SK-N-SH (cell line): ENCODE measurements around the gene CISTR. TPM values are rescaled to one million over a fixed set of nuclear protein-coding genes. Genes with fewer than 3 reads are reported as not detected.

Source experiments
- CTCF ChIA-PET: fragments of 300-600, 350-600 bp; formaldehyde crosslinking; extraction: SDS; loops from one replicate; lab custom pipeline; 2021; lab: Yijun Ruan, JAX
- POLR2A ChIA-PET: fragments of 350-600 bp; sonication (Branson Sonifier 250); formaldehyde crosslinking; extraction: SDS; loops from one replicate; lab custom pipeline; 2020; ENCODE audit warnings: antibody characterized with exemption, inconsistent platforms; lab: Yijun Ruan, JAX
- DNase-seq: peaks from one replicate; pipeline ENCODE4 v3.0.0; 2012
- H2AFZ ChIP-seq: fragments of 200-600 bp; sonication (generic); 2 replicates; pipeline ENCODE4 v1.8.1; 2016; ENCODE audit warnings: antibody characterized with exemption, mild to moderate bottlenecking, low read depth
- H3F3A ChIP-seq: fragments of 200-600 bp; sonication (generic); replicated peaks from 2 replicates; pipeline ENCODE3; 2016; ENCODE audit warnings: antibody characterized with exemption, mild to moderate bottlenecking; ENCODE audit not compliant: insufficient read depth
- H3K27ac ChIP-seq, 2 experiments: fragments of 200-500 bp in 1 of 2; fragments of 200-600 bp in 1 of 2; sonication (Bioruptor generic) in 1 of 2; sonication (generic), shearing (Covaris generic) in 1 of 2; 2 replicates each; pipeline versions ENCODE4 v1.5.1 to v1.6.1; 2014 to 2016; ENCODE audit warnings: low read depth in 2 of 2, inconsistent platforms in 1 of 2, low read length in 1 of 2, mild to moderate bottlenecking in 1 of 2, mixed read lengths in 1 of 2
- H3K27me3 ChIP-seq: fragments of 200-600 bp; sonication (generic), shearing (Covaris generic); 2 replicates; pipeline ENCODE4 v1.6.1; 2016; ENCODE audit warnings: mixed run types; ENCODE audit not compliant: insufficient read depth
- H3K36me3 ChIP-seq, 2 experiments: fragments of 200-500 bp in 1 of 2; fragments of 200-600 bp in 1 of 2; sonication (Bioruptor generic) in 1 of 2; sonication (generic) in 1 of 2; replicated peaks in 1 of 2; 2 replicates each; pipeline versions ENCODE3 to v1.5.1; 2014 to 2016; ENCODE audit warnings: low read length in 1 of 2, mild to moderate bottlenecking in 1 of 2; ENCODE audit not compliant: insufficient read depth in 2 of 2, control insufficient read depth in 1 of 2
- H3K4me1 ChIP-seq, 2 experiments: fragments of 200-500 bp in 1 of 2; fragments of 200-600 bp in 1 of 2; sonication (Bioruptor generic) in 1 of 2; sonication (generic), shearing (Covaris generic) in 1 of 2; 2 replicates each; pipeline versions ENCODE4 v1.5.1 to v1.6.1; 2014 to 2016; ENCODE audit warnings: low read depth in 1 of 2, low read length in 1 of 2, mixed run types in 1 of 2; ENCODE audit not compliant: insufficient read depth in 2 of 2, control insufficient read depth in 1 of 2
- H3K4me2 ChIP-seq: fragments of 200-600 bp; sonication (generic), shearing (Covaris generic); 2 replicates; pipeline ENCODE4 v1.6.1; 2017; ENCODE audit warnings: mixed run types
- H3K4me3 ChIP-seq, 2 experiments: fragments of 200-500 bp in 1 of 2; fragments of 200-600 bp in 1 of 2; sonication (Bioruptor generic) in 1 of 2; sonication (generic), shearing (Covaris generic) in 1 of 2; 2 replicates each; pipeline versions ENCODE4 v1.5.1 to v1.8.1; 2014 to 2016; ENCODE audit warnings: low read depth in 2 of 2, inconsistent platforms in 1 of 2, low read length in 1 of 2, mild to moderate bottlenecking in 1 of 2, mixed read lengths in 1 of 2, moderate library complexity in 1 of 2
- H3K79me2 ChIP-seq: fragments of 200-600 bp; sonication (generic); 2 replicates; pipeline ENCODE4 v1.8.1; 2017; ENCODE audit warnings: mild to moderate bottlenecking; ENCODE audit not compliant: insufficient read depth
- H3K9ac ChIP-seq: fragments of 200-600 bp; sonication (generic); 2 replicates; pipeline ENCODE4 v1.6.1; 2017; ENCODE audit warnings: mixed run types
- H3K9me2 ChIP-seq: fragments of 200-600 bp; sonication (generic); 2 replicates; pipeline ENCODE4 v1.6.1; 2017; ENCODE audit warnings: mixed run types
- H3K9me3 ChIP-seq: fragments of 200-600 bp; sonication (generic); 2 replicates; pipeline ENCODE4 v1.6.1; 2017; ENCODE audit warnings: mixed run types, mild to moderate bottlenecking, moderate library complexity
- H4K20me1 ChIP-seq: fragments of 200-600 bp; sonication (generic); 2 replicates; pipeline ENCODE4 v1.6.1; 2017; ENCODE audit warnings: mild to moderate bottlenecking, mixed run types; ENCODE audit not compliant: insufficient read depth
- CHD2 ChIP-seq: fragments of 150-350 bp; IDR thresholded peaks from 2 replicates; pipeline ENCODE4 v1.6.1; 2018; ENCODE audit warnings: low read length; ENCODE audit not compliant: partially characterized antibody
- FOSL2 ChIP-seq: IDR thresholded peaks from 2 replicates; pipeline ENCODE4 v1.4.0; 2012; ENCODE audit warnings: low read depth, mild to moderate bottlenecking, moderate library complexity, borderline replicate concordance
- FOXJ3 ChIP-seq: sonication (generic); formaldehyde crosslinking; IDR thresholded peaks from 2 replicates; pipeline ENCODE4 v1.5.1; 2020; ENCODE audit warnings: mild to moderate bottlenecking, missing genetic modification reagents
- JUND ChIP-seq: IDR thresholded peaks from 2 replicates; pipeline ENCODE4 v1.4.0; 2012
- MXI1 ChIP-seq: IDR thresholded peaks from 2 replicates; pipeline ENCODE4 v1.6.1; 2012; ENCODE audit warnings: mild to moderate bottlenecking, low read depth, low read length, improper control_type of control experiment
- NRF1 ChIP-seq: IDR thresholded peaks from 2 replicates; pipeline ENCODE4 v1.6.1; 2012; ENCODE audit warnings: low read depth, mild to moderate bottlenecking, low read length
- RCOR1 ChIP-seq: fragments of 150-350 bp; IDR thresholded peaks from 2 replicates; pipeline ENCODE4 v1.6.1; 2017; ENCODE audit warnings: antibody characterized with exemption, low read length
- RFX5 ChIP-seq: IDR thresholded peaks from 2 replicates; pipeline ENCODE4 v1.6.1; 2012; ENCODE audit warnings: mild to moderate bottlenecking, improper control_type of control experiment, low read length
- RXRA ChIP-seq: IDR thresholded peaks from 2 replicates; pipeline ENCODE4 v1.4.0; 2012; ENCODE audit warnings: low read depth, mild to moderate bottlenecking, borderline replicate concordance
- SMC3 ChIP-seq: IDR thresholded peaks from 2 replicates; pipeline ENCODE4 v1.6.1; 2012; ENCODE audit warnings: low read depth, low read length, improper control_type of control experiment
- TAF1 ChIP-seq: IDR thresholded peaks from 2 replicates; pipeline ENCODE4 v1.6.1; 2012; ENCODE audit warnings: low read depth, mild to moderate bottlenecking, low read length, moderate library complexity, borderline replicate concordance
- TEAD4 ChIP-seq: IDR thresholded peaks from 2 replicates; pipeline ENCODE4 v1.4.0; 2012; ENCODE audit warnings: mild to moderate bottlenecking, borderline replicate concordance; ENCODE audit not compliant: insufficient read depth
- WGBS: methylation state at CpG from one replicate; pipeline ENCODE4 v1.1.6; 2017; ENCODE audit warnings: low lambda C conversion rate; 5-methylcytosine and 5-hydroxymethylcytosine counted together
- polyA plus RNA-seq, 3 experiments: library from polyadenylated mRNA; depleted of rRNA; stranded (reverse); fragments of >200 nt; gene quantifications; 2 replicates each; pipeline ENCODE4 v1.2.3, GENCODE V29; 2012
- TF ChIP-seq, protein P1 (sequence below): IDR thresholded peaks from 2 replicates; pipeline ENCODE4; 2012
- TF ChIP-seq, protein P2 (sequence below): IDR thresholded peaks from 2 replicates; pipeline ENCODE4 v1.4.0; 2012; ENCODE audit warnings: low read depth, borderline replicate concordance
- TF ChIP-seq, protein P3 (sequence below): fragments of 150-350 bp; IDR thresholded peaks from 2 replicates; pipeline ENCODE4 v1.6.1; 2016; ENCODE audit warnings: mild to moderate bottlenecking, low read depth, low read length
- TF ChIP-seq, protein P4 (sequence below): IDR thresholded peaks from 2 replicates; pipeline ENCODE4 v1.6.1; 2012; ENCODE audit warnings: mild to moderate bottlenecking, low read depth, low read length, moderate library complexity

Gene CISTR
- polyA plus RNA-seq, 1 of the 3 experiments (the other 2 are of a cell fraction): not detected

DNA sequence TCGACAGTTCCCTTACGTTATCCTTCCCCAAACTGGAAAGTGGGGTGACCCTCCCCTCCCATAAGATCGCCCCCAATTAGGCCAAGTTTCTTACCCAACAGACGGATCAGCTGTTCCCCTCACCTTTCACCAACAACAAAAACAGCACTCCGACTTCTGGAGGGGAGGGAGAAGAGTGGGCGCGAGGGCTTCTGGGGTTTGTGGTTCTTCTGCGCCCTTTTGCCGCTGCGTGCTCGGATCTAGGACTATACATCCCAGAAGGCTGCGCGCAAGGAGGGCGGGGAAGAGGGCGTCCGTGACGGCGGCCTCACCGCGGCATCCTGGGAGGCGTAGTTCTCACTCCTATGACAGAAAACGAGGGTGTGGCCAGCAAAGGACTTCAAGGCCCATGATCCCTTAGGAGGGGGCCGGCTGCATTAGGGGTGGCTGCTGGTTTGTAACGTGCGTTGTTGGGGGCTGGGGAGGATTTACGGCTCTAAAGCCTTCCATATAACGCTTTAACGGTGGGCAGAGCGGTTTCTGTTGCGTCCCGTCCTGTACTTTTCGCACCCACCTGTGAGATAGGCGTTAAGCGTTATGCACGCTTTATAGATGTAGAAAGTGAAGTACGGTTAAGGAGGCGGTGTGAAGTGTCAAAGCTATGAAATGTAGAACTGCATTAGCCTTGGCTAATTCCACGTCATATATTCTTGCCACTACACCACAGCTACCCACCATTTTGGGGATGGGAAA is 24.3 kb downstream of the CISTR start, which contains the start of gene CALCOCO1 (continued):
- TF ChIP-seq, protein P1, sequence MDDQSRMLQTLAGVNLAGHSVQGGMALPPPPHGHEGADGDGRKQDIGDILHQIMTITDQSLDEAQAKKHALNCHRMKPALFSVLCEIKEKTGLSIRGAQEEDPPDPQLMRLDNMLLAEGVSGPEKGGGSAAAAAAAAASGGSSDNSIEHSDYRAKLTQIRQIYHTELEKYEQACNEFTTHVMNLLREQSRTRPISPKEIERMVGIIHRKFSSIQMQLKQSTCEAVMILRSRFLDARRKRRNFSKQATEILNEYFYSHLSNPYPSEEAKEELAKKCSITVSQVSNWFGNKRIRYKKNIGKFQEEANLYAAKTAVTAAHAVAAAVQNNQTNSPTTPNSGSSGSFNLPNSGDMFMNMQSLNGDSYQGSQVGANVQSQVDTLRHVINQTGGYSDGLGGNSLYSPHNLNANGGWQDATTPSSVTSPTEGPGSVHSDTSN: no peak
- no peak for TF ChIP-seq TAF1
- peak; percentile 81 for TF ChIP-seq MXI1
- TF ChIP-seq SMC3: no peak
- no peak for TF ChIP-seq TEAD4
- 0 out of 2 replicates have a peak, but pooled peaks have one; percentile 20 for TF ChIP-seq RCOR1
- no peak for TF ChIP-seq FOSL2
- TF ChIP-seq, protein P2, sequence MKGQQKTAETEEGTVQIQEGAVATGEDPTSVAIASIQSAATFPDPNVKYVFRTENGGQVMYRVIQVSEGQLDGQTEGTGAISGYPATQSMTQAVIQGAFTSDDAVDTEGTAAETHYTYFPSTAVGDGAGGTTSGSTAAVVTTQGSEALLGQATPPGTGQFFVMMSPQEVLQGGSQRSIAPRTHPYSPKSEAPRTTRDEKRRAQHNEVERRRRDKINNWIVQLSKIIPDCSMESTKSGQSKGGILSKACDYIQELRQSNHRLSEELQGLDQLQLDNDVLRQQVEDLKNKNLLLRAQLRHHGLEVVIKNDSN: peak; percentile 56; the same call in 1 of the 2 replicates
- no peak for TF ChIP-seq RFX5
- TF ChIP-seq NRF1: no peak; the same call in 1 of the 2 replicates
- TF ChIP-seq RXRA: no peak
- peak; percentile 97 for TF ChIP-seq CHD2
- TF ChIP-seq, all 33 proteins: peak for 11

DNA sequence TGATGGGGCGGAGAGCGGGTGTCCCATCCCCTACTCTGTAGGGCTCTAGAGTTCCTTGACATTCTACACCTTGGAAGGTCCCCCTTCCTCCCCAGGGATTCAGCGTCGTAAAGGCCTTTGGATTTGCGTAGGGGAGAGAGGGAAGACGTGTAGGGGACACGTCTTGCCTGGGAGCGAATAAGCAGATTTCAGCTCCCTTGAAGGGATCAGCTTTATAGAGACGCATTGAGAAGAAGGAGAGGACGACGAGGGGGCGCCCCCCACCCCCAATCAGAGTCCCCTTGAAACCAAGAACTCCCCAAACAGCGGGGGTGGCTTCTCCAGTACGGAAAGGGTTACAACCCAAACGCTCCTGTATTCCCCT is 24.9 kb downstream of the CISTR start:
- peak overlapping the region; percentile 92 for H2AFZ ChIP-seq
- H3K4me2 ChIP-seq: peak overlapping the region; percentile 87
- peak overlapping the region; percentile 63 for H3K9ac ChIP-seq
- no peaks in the 10 kb centered on the region for H3K9me2 ChIP-seq
- peaks cover 9 to 18% of the 10 kb centered on the region in 2 experiments for H3K36me3 ChIP-seq
- no peak for TF ChIP-seq RCOR1
- no peak for TF ChIP-seq FOXJ3 (CRISPR knock-in tag)
- TF ChIP-seq, protein P3, sequence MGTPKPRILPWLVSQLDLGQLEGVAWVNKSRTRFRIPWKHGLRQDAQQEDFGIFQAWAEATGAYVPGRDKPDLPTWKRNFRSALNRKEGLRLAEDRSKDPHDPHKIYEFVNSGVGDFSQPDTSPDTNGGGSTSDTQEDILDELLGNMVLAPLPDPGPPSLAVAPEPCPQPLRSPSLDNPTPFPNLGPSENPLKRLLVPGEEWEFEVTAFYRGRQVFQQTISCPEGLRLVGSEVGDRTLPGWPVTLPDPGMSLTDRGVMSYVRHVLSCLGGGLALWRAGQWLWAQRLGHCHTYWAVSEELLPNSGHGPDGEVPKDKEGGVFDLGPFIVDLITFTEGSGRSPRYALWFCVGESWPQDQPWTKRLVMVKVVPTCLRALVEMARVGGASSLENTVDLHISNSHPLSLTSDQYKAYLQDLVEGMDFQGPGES: no peak
- no peak for TF ChIP-seq MXI1
- TF ChIP-seq, protein P4, sequence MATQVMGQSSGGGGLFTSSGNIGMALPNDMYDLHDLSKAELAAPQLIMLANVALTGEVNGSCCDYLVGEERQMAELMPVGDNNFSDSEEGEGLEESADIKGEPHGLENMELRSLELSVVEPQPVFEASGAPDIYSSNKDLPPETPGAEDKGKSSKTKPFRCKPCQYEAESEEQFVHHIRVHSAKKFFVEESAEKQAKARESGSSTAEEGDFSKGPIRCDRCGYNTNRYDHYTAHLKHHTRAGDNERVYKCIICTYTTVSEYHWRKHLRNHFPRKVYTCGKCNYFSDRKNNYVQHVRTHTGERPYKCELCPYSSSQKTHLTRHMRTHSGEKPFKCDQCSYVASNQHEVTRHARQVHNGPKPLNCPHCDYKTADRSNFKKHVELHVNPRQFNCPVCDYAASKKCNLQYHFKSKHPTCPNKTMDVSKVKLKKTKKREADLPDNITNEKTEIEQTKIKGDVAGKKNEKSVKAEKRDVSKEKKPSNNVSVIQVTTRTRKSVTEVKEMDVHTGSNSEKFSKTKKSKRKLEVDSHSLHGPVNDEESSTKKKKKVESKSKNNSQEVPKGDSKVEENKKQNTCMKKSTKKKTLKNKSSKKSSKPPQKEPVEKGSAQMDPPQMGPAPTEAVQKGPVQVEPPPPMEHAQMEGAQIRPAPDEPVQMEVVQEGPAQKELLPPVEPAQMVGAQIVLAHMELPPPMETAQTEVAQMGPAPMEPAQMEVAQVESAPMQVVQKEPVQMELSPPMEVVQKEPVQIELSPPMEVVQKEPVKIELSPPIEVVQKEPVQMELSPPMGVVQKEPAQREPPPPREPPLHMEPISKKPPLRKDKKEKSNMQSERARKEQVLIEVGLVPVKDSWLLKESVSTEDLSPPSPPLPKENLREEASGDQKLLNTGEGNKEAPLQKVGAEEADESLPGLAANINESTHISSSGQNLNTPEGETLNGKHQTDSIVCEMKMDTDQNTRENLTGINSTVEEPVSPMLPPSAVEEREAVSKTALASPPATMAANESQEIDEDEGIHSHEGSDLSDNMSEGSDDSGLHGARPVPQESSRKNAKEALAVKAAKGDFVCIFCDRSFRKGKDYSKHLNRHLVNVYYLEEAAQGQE: no peak
- no peak for TF ChIP-seq FOSL2
- no peak for TF ChIP-seq NRF1
- no peak for TF ChIP-seq JUND
- H3K4me1 ChIP-seq: peaks cover 5 to 12% of the 10 kb centered on the region in 2 experiments; a peak in 3 of 4 replicates
- H3K79me2 ChIP-seq: 0 out of 2 replicates have a peak, but pooled peaks cover 7% of the 10 kb centered on the region
- H3K27me3 ChIP-seq: peaks cover 6% of the 10 kb centered on the region; the same call in 1 of the 2 replicates
- POLR2A ChIA-PET: no interaction called here
- 5% methylated on average over 14 of the region's 15 CpGs for WGBS
- H3F3A ChIP-seq: no peaks in the 10 kb centered on the region
- CTCF ChIA-PET: interaction anchor here (1.3 to 19.3 kb wide), 3 partner anchors 16 to 25 kb away, joined by 3 to 356 read pairs (median 15); no protein-coding TSS in a partner anchor
- DNase-seq: no peak
- no peaks in the 10 kb centered on the region for H4K20me1 ChIP-seq
- H3K4me3 ChIP-seq: peak overlapping the region; percentile 83 to 93
- H3K9me3 ChIP-seq: no peaks in the 10 kb centered on the region
- no peak overlapping the region; a peak in 1 of 4 replicates for H3K27ac ChIP-seq
